GM10266 (cell line): Measurements from ENCODE around the gene MAP4.

Experiments used
- DNase-seq: peaks from one replicate; pipeline ENCODE4 v3.0.0; 2012; ENCODE audit errors: extremely low spot score
- TF ChIP-seq, protein P1 (sequence below): IDR thresholded peaks from 2 replicates; pipeline ENCODE4 v1.5.1; 2012; ENCODE audit warnings: mild to moderate bottlenecking, low read depth; ENCODE audit not compliant: control insufficient read depth, insufficient read depth; ENCODE audit errors: missing control alignments

MAP4 gene

DNA sequence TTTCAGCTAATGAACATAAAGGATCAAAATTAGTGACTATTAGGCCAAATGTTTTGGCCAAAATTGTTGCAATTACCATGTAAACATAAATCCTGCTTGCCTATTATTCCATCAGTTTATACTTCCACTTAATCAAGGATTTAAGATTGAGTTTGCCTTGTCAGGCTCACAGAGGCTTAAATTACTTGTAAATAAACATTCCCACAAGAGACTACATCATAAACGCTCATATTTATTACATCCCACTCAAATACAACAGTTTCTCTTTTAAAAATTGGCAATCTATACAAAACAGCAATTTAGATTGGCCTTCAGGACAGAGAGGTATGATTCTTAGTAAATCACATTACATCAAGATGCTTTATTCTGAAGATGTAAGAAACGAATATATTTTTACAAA is 9.9 kb upstream of the MAP4 start:
- no peak for DNase-seq
- TF ChIP-seq, protein P1, sequence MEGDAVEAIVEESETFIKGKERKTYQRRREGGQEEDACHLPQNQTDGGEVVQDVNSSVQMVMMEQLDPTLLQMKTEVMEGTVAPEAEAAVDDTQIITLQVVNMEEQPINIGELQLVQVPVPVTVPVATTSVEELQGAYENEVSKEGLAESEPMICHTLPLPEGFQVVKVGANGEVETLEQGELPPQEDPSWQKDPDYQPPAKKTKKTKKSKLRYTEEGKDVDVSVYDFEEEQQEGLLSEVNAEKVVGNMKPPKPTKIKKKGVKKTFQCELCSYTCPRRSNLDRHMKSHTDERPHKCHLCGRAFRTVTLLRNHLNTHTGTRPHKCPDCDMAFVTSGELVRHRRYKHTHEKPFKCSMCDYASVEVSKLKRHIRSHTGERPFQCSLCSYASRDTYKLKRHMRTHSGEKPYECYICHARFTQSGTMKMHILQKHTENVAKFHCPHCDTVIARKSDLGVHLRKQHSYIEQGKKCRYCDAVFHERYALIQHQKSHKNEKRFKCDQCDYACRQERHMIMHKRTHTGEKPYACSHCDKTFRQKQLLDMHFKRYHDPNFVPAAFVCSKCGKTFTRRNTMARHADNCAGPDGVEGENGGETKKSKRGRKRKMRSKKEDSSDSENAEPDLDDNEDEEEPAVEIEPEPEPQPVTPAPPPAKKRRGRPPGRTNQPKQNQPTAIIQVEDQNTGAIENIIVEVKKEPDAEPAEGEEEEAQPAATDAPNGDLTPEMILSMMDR, result no peak

DNA sequence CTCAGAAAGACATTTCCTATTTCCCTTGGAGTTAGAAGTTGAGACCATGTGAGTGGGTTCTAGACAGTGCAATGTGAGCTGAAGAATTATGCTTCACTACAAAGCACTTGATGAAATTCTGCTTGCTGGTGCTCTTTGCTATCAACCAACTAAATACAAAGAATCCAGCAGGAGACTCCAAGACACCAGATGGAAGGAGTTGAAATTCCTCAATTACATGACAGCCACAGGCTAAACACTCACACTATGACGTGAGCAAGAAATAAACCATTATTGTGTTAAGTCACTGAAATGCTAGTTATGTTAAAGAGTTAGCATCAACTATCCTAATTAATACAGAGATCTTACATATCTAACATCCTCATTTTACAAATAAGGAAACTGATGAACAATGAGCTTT is 8.2 kb upstream of the MAP4 start:
- DNase-seq, result no peak
- TF ChIP-seq, protein P1, result no peak

DNA sequence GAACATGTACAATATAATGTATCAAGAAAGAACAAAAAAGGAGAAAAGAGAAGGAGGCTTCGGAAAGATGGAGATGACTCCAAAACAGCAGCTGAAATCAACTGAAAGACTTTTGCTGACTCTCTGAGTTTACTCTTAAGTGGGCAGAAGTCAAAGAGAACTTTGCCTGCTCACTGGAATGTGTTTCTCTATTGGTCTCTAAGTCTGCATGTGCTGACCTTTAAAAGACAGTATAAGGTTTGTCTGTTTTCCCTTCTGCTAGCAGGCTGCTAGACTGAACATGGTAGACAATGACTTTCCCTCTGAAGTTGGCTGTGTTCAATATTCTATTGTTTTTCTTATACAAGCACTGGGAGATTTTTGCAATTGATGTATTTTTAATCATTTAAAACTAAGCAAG is 7.2 kb upstream of the MAP4 start:
- no peak for DNase-seq

DNA sequence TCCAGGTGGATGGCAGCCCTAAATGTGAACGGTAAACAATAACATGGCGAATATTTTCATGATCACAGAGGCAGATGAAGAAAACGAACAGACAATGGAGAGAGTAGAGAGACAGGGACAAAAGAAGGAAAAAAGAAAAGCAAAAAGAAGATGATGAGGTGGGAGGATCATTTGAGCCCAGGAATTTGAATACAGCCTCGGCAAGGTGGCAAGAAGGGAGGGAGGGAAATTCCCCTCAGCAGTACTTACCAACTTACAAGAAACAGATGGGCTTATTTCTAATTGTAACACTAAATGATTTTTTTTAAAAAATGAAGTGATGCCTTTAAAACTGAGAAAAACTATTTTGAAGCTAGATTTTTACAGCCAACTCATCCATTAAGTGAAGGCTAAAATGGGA is 6.0 kb upstream of the MAP4 start:
- DNase-seq, result no peak
- TF ChIP-seq, protein P1, result no peak

More for the DNA sequence above, 7.2 kb upstream of the MAP4 start:
- TF ChIP-seq, protein P1, result no peak

DNA sequence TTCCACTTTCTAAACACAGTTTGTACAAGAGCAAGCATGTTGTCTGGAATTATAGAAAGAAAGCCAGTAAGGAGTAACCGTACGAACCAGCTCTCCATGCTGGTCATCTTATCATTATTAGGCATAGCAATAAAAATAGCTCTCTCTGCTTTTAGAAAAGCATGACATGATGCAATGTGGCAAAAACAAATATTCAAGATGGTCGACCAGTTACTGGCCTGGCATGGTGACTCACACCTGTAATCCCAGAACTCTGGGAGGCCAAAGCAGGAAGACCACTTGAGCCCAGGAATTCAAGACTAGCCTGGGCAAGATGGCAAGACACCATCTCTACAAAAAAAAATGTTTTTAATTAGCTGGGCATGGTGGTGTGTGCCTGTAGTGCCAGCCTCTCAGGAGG is 2.6 kb upstream of the MAP4 start:
- TF ChIP-seq, protein P1, result no peak
- no peak for DNase-seq

DNA sequence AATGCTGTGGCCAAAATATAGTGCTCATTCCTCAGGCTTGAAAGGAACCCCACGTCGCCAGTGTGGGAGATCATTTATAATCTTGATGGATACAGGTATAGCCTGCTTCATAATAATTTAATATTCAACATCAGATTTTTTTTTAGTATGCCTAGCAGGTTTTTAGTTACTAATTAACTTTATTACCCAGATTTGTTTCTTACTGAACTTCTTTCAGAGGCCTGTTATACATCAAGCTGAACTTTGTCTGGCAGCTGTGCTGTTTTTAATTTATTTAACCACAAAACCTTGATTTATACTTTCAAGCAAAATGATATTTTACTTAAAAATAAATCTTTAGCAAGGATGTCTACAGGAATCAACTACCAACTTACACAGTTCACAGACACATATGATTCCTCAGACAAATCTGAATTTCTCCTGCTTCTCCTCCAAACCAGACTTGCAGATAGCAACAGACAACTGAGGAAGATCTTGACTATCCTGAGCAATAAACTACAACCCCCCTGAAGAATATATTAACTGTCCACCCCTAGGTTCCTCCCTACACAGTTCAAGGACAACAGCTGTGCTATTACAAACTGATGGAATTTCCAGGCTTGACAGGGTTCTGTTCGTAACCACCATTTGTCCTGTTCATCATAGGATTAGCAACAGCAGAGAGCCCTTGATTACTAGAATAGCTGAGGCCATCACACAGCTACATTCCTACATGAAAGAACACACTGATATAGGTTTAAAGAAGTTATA is 610 bp downstream of the MAP4 start:
- DNase-seq, result no peak
- TF ChIP-seq, protein P1, result no peak

DNA sequence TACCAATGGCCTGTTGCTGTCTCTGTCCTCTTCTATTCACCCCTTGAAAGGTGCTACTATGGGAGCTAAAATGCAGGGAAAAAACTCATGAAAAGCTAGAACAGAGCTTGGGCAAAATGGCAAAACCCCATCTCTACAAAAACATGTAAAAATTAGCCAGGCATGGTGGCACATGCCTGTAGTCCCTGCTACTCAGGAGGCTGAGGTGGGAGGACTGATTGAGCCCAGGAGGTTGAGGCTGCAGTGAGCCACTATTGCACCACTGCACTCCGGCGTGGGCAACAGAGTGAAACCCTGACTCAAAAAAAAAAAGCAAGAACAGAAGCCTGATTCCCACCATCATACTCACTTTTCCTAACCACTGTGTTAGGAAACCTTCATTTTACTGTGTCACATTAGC is 1.9 kb downstream of the MAP4 start:
- no peak for DNase-seq
- TF ChIP-seq, protein P1, result no peak
